H9 (cell line): ENCODE measurements around the gene PRTN3. TPM values are rescaled to one million over a fixed set of nuclear protein-coding genes. Genes with fewer than 3 reads are reported as not detected.

Experiments
- DNase-seq: peaks from one replicate; pipeline ENCODE4 v3.0.0-alpha.2; 2017
- H2AFZ ChIP-seq: one replicate; pipeline ENCODE4 v1.6.1; 2013; ENCODE audit warnings: mild to moderate bottlenecking, low read length, control low read depth, moderate library complexity
- H2AK5ac ChIP-seq: 2 replicates; pipeline ENCODE4 v1.6.1; 2013; ENCODE audit warnings: low read length, control low read depth, mixed read lengths; ENCODE audit not compliant: insufficient read length
- H2BK120ac ChIP-seq: one replicate; pipeline ENCODE4 v1.6.1; 2013; ENCODE audit warnings: low read depth, mild to moderate bottlenecking, low read length, control low read depth, inconsistent platforms; ENCODE audit not compliant: poor library complexity, severe bottlenecking
- H2BK12ac ChIP-seq: 2 replicates; pipeline ENCODE4 v1.6.1; 2013; ENCODE audit warnings: low read length, control low read depth, mixed read lengths, low read depth; ENCODE audit not compliant: insufficient read length
- H2BK15ac ChIP-seq: 2 replicates; pipeline ENCODE4 v1.6.1; 2013; ENCODE audit warnings: low read depth, low read length, control low read depth
- H2BK20ac ChIP-seq: one replicate; pipeline ENCODE4 v1.6.1; 2013; ENCODE audit warnings: low read depth, mild to moderate bottlenecking, low read length, control low read depth, inconsistent platforms; ENCODE audit not compliant: poor library complexity, severe bottlenecking
- H2BK5ac ChIP-seq: 2 replicates; pipeline ENCODE4 v1.6.1; 2013; ENCODE audit warnings: low read length, control low read depth, mixed read lengths; ENCODE audit not compliant: insufficient read length
- H3K14ac ChIP-seq: 2 replicates; pipeline ENCODE4 v1.6.1; 2013; ENCODE audit warnings: low read length, control low read depth; ENCODE audit not compliant: insufficient read depth
- H3K18ac ChIP-seq: 2 replicates; pipeline ENCODE4 v1.6.1; 2013; ENCODE audit warnings: low read depth, mild to moderate bottlenecking, mixed read lengths, low read length, control low read depth; ENCODE audit not compliant: insufficient read length
- H3K23ac ChIP-seq: 2 replicates; pipeline ENCODE4 v1.6.1; 2013; ENCODE audit warnings: low read length, control low read depth, mixed read lengths, low read depth; ENCODE audit not compliant: insufficient read length
- H3K23me2 ChIP-seq: 2 replicates; pipeline ENCODE4 v1.6.1; 2013; ENCODE audit warnings: low read depth, mild to moderate bottlenecking, mixed read lengths, low read length, control low read depth; ENCODE audit not compliant: insufficient read length, poor library complexity, severe bottlenecking
- H3K27ac ChIP-seq: 2 replicates; pipeline ENCODE4 v1.5.1; 2013; ENCODE audit warnings: low read length, control low read depth, mixed read lengths, low read depth; ENCODE audit not compliant: insufficient read length
- H3K27me3 ChIP-seq: 2 replicates; pipeline ENCODE4 v1.6.1; 2013; ENCODE audit warnings: low read length, control low read depth, inconsistent platforms; ENCODE audit not compliant: insufficient read depth
- H3K4ac ChIP-seq: 2 replicates; pipeline ENCODE4 v1.6.1; 2013; ENCODE audit warnings: low read depth, mild to moderate bottlenecking, control low read depth, inconsistent platforms, low read length, moderate library complexity
- H3K4me1 ChIP-seq: 2 replicates; pipeline ENCODE4 v1.6.1; 2013; ENCODE audit warnings: low read length, control low read depth, inconsistent platforms; ENCODE audit not compliant: insufficient read depth
- H3K4me2 ChIP-seq: 2 replicates; pipeline ENCODE4 v1.6.1; 2013; ENCODE audit warnings: low read length, control low read depth, mixed read lengths; ENCODE audit not compliant: insufficient read length, insufficient read depth
- H3K56ac ChIP-seq: 2 replicates; pipeline ENCODE4 v1.6.1; 2013; ENCODE audit warnings: low read depth, mild to moderate bottlenecking, mixed read lengths, low read length, control low read depth; ENCODE audit not compliant: insufficient read length
- H3K79me1 ChIP-seq: 2 replicates; pipeline ENCODE4 v1.6.1; 2013; ENCODE audit warnings: low read depth, mild to moderate bottlenecking, moderate library complexity, low read length, control low read depth, inconsistent platforms; ENCODE audit not compliant: insufficient read depth, poor library complexity, severe bottlenecking
- H3K79me2 ChIP-seq: 2 replicates; pipeline ENCODE4 v1.6.1; 2013; ENCODE audit warnings: low read length, control low read depth, inconsistent platforms; ENCODE audit not compliant: insufficient read depth
- H3K9ac ChIP-seq: 2 replicates; pipeline ENCODE4 v1.6.1; 2013; ENCODE audit warnings: low read length, control low read depth, mixed read lengths; ENCODE audit not compliant: insufficient read length; ENCODE audit errors: extremely low read depth
- H3K9me3 ChIP-seq: one replicate; pipeline ENCODE4 v1.6.1; 2013; ENCODE audit warnings: low read depth, low read length, inconsistent platforms; ENCODE audit not compliant: control insufficient read depth
- H3T11ph ChIP-seq: one replicate; pipeline ENCODE4 v1.6.1; 2013; ENCODE audit warnings: mild to moderate bottlenecking, low read length, control low read depth, inconsistent platforms
- H4K20me1 ChIP-seq: one replicate; pipeline ENCODE4 v1.6.1; 2013; ENCODE audit not compliant: control insufficient read depth, insufficient read length, insufficient read depth
- H4K5ac ChIP-seq: 2 replicates; pipeline ENCODE4 v1.6.1; 2013; ENCODE audit warnings: low read depth, mild to moderate bottlenecking, mixed read lengths, low read length, control low read depth; ENCODE audit not compliant: insufficient read length
- H4K8ac ChIP-seq: replicated peaks from 2 replicates; pipeline ENCODE4 v1.6.1; 2013; ENCODE audit warnings: low read length, control low read depth, mixed read lengths, low read depth; ENCODE audit not compliant: insufficient read length
- H4K91ac ChIP-seq: 2 replicates; pipeline ENCODE4 v1.6.1; 2013; ENCODE audit warnings: low read depth, mild to moderate bottlenecking, moderate library complexity, mixed read lengths, low read length, control low read depth; ENCODE audit not compliant: insufficient read length
- H3K27ac Mint-ChIP-seq, 3 experiments: 2 replicates in 2 of 3; 3 replicates in 1 of 3; pipeline ENCODE4 v1.8.0; 2020 to 2021; ENCODE audit warnings: mixed read lengths in 3 of 3, mild to moderate bottlenecking in 1 of 3, moderate library complexity in 1 of 3
- H3K27me3 Mint-ChIP-seq: 2 replicates; pipeline ENCODE4 v1.8.0; 2021; ENCODE audit warnings: low read depth, mild to moderate bottlenecking, moderate library complexity, mixed read lengths
- H3K36me3 Mint-ChIP-seq, 3 experiments: 2 replicates in 2 of 3; 3 replicates in 1 of 3; pipeline ENCODE4 v1.8.0; 2020 to 2021; ENCODE audit warnings: low read depth in 3 of 3, mixed read lengths in 3 of 3; ENCODE audit not compliant: insufficient read depth in 1 of 3
- H3K4me1 Mint-ChIP-seq, 2 experiments: 2 replicates each; pipeline ENCODE4 v1.8.0; 2020; ENCODE audit warnings: mixed read lengths in 2 of 2
- H3K4me3 Mint-ChIP-seq, 2 experiments: 2 replicates in 1 of 2; 3 replicates in 1 of 2; pipeline ENCODE4 v1.8.0; 2020 to 2021; ENCODE audit warnings: mild to moderate bottlenecking in 2 of 2, mixed read lengths in 2 of 2, moderate library complexity in 1 of 2
- H3K9me3 Mint-ChIP-seq, 2 experiments: 2 replicates in 1 of 2; 3 replicates in 1 of 2; pipeline ENCODE4 v1.8.0; 2020; ENCODE audit warnings: mild to moderate bottlenecking in 2 of 2, mixed read lengths in 2 of 2, moderate library complexity in 1 of 2
- CTCF ChIP-seq: fragments of 200-600 bp; sonication (generic); conservative IDR thresholded peaks from 3 replicates; pipeline ENCODE4 v1.8.0; 2021; ENCODE audit warnings: antibody characterized with exemption, mild to moderate bottlenecking
- WGBS: extraction: QIAGEN DNeasy Blood & Tissue Kit; methylation state at CpG from one replicate; pipeline ENCODE4 v1.1.7; 2013; ENCODE audit warnings: missing lambda C conversion rate, low lambda C conversion rate, mixed read lengths; ENCODE audit not compliant: insufficient read length; ENCODE audit errors: extremely low coverage; 5-methylcytosine and 5-hydroxymethylcytosine counted together
- total RNA-seq: library from RNA; stranded (reverse); gene quantifications from 2 replicates; pipeline ENCODE4 v1.2.1, GENCODE V29; 2021

Gene PRTN3
- total RNA-seq, 1 experiment from 2014 or later = 0.31 TPM

DNA sequence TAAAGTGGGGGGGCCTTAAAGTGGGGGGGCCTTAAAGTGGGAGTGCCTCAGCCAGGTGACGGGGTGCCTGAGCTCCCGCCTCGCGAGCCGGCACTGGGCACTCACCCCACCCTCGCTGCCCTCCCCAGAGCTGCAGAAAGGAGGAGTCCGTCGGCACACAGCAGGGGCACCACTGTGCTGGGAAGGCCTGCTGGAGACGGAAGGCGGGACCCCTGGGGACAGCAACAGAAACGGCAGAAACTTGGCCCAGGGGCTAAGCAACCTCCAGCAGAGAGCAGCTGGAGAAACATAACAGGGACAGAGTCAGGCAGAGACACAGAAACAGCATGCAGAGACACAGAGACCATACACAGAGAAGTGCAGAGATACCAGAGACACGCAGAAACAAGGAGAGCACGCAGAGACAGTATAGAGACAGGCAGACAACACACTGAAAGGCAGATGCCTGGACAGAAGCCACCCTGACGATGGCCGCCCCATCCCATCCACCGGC lies 26.5 kb downstream of the PRTN3 start:
- no peak overlapping the region for H2BK12ac ChIP-seq
- no peaks in the 10 kb centered on the region for H3K79me1 ChIP-seq
- no peaks in the 10 kb centered on the region for H3K27me3 ChIP-seq
- H3K27ac ChIP-seq = no peak overlapping the region
- H3K4ac ChIP-seq = no peak overlapping the region
- peaks cover 20 to 43% (median 30%) of the 10 kb centered on the region in 3 experiments for H3K36me3 Mint-ChIP-seq
- H3K27me3 Mint-ChIP-seq = peaks cover 8% of the 10 kb centered on the region; the same call in 1 of the 2 replicates
- H3K4me3 Mint-ChIP-seq = 0 out of 5 replicates have a peak overlapping the region, but pooled peaks of 1 of the 2 experiments have one; percentile 29
- WGBS = no CpG with 5 or more reads among the region's 16 CpGs
- H3K4me1 Mint-ChIP-seq = peaks cover 8 to 27% of the 10 kb centered on the region in 2 experiments
- H3K4me1 ChIP-seq = no peaks in the 10 kb centered on the region
- no peaks in the 10 kb centered on the region for H3K79me2 ChIP-seq
- H3K23me2 ChIP-seq = no peaks in the 10 kb centered on the region
- TF ChIP-seq CTCF = no peak
- H3K27ac Mint-ChIP-seq = peak overlapping the region; percentile 7 to 64 (median 46); a peak in 2 of 7 replicates
- H3K18ac ChIP-seq = no peak overlapping the region
- H4K20me1 ChIP-seq = no peaks in the 10 kb centered on the region
- no peak overlapping the region for H4K8ac ChIP-seq
- no peak overlapping the region for H2AFZ ChIP-seq
- no peak overlapping the region for H2BK20ac ChIP-seq
- H3K56ac ChIP-seq = no peak overlapping the region
- H3K14ac ChIP-seq = no peak overlapping the region
- H3K9ac ChIP-seq = no peak overlapping the region
- no peak overlapping the region for H3T11ph ChIP-seq
- no peak for DNase-seq
- no peak overlapping the region for H4K91ac ChIP-seq
- no peak overlapping the region for H2BK120ac ChIP-seq
- no peak overlapping the region for H4K5ac ChIP-seq
- no peak overlapping the region for H3K23ac ChIP-seq
- H3K9me3 Mint-ChIP-seq = peaks cover 3 to 7% of the 10 kb centered on the region in 2 experiments; a peak in 4 of 5 replicates
- no peak overlapping the region for H2BK5ac ChIP-seq
- no peak overlapping the region for H2BK15ac ChIP-seq
- no peak overlapping the region for H3K4me2 ChIP-seq
- H3K9me3 ChIP-seq = no peaks in the 10 kb centered on the region
- no peak overlapping the region for H2AK5ac ChIP-seq
